HepG2 (cell line): ENCODE results near the gene PLCB1. TPM values are rescaled to one million over a fixed set of nuclear protein-coding genes. Genes with fewer than 3 reads are reported as not detected.

ENCODE experiments used
- ATAC-seq: fragments of 200-7000 bp; cut with Tn5 transposase; 3 replicates; pipeline ENCODE4 v1.9.1; 2020; ENCODE audit warnings: mild to moderate bottlenecking, moderate library complexity
- BruUV-seq: library from RNA; stranded (reverse); fragments of 400-500 nt; replicated peaks from 2 replicates; lab custom pipeline; 2021; lab: Mats Ljungman, UMichigan
- CTCF ChIA-PET: fragments of 300-600 bp; formaldehyde crosslinking; extraction: SDS; loops from one replicate; lab custom pipeline; 2021; ENCODE audit warnings: low total read pairs, inconsistent platforms, low intra/inter-chr PET ratio; lab: Yijun Ruan, JAX
- POLR2A ChIA-PET: fragments of 350-600 bp; sonication (Branson Sonifier 250); formaldehyde crosslinking; loops from one replicate; lab custom pipeline; 2020; ENCODE audit warnings: antibody characterized with exemption, inconsistent platforms; lab: Yijun Ruan, JAX
- DNase-seq: peaks from one replicate; pipeline ENCODE4 v3.0.0-alpha.2; 2015; ENCODE audit warnings: low spot score
- FAIRE-seq: peaks from 3 replicates; lab custom pipeline; 2011; peaks lifted over from hg19 to GRCh38; lab: Jason Lieb, UNC
- H2AFZ ChIP-seq: one replicate; pipeline ENCODE4 v1.6.1; 2011; ENCODE audit warnings: low read length, inconsistent platforms
- H3K27ac ChIP-seq: fragments of 300-600 bp; 3 replicates; pipeline ENCODE4 v1.8.0; 2011; ENCODE audit warnings: mixed run types, mild to moderate bottlenecking, mixed read lengths, low read length, inconsistent platforms; ENCODE audit not compliant: insufficient read depth; ENCODE audit errors: extremely low read length
- H3K27me3 ChIP-seq, 2 experiments: fragments of 200-600 bp in 1 of 2; 2 replicates in 1 of 2; 3 replicates in 1 of 2; pipeline versions ENCODE4 v1.6.0 to v1.8.0; 2011; ENCODE audit warnings: low read length in 2 of 2, mild to moderate bottlenecking in 2 of 2, moderate library complexity in 2 of 2, inconsistent platforms in 1 of 2; ENCODE audit not compliant: insufficient read depth in 2 of 2, control insufficient read depth in 1 of 2
- H3K36me3 ChIP-seq, 2 experiments: fragments of 200-600 bp in 1 of 2; replicated peaks in 1 of 2; 2 replicates in 1 of 2; 3 replicates in 1 of 2; pipeline versions ENCODE4 v1.5.1 to v1.8.0; 2011; ENCODE audit warnings: low read length in 2 of 2, inconsistent platforms in 1 of 2; ENCODE audit not compliant: insufficient read depth in 2 of 2, control insufficient read depth in 1 of 2
- H3K4me1 ChIP-seq: 2 replicates; pipeline ENCODE4 v1.5.1; 2012; ENCODE audit warnings: low read length, inconsistent platforms; ENCODE audit not compliant: insufficient read depth
- H3K4me2 ChIP-seq: 2 replicates; pipeline ENCODE4 v1.6.0; 2011; ENCODE audit warnings: low read depth, low read length, inconsistent platforms
- H3K4me3 ChIP-seq, 3 experiments: fragments of 200-600 bp in 1 of 3; sonication (generic), shearing (Covaris generic) in 1 of 3; replicated peaks in 1 of 3; 2 replicates each; pipeline ENCODE4 v1.5.1; 2011 to 2016; ENCODE audit warnings: low read length in 3 of 3, inconsistent platforms in 2 of 3, low read depth in 2 of 3, mild to moderate bottlenecking in 2 of 3, control low read depth in 1 of 3, mixed read lengths in 1 of 3; ENCODE audit not compliant: insufficient read depth in 1 of 3
- H3K79me2 ChIP-seq: one replicate; pipeline ENCODE4 v1.6.1; 2011; ENCODE audit warnings: low read length, inconsistent platforms; ENCODE audit not compliant: insufficient read depth
- H3K9ac ChIP-seq: 2 replicates; pipeline ENCODE4 v1.6.0; 2011; ENCODE audit warnings: mild to moderate bottlenecking, low read depth, low read length, inconsistent platforms; ENCODE audit not compliant: insufficient read depth
- H3K9me3 ChIP-seq: 2 replicates; pipeline ENCODE4 v1.5.1; 2012; ENCODE audit warnings: mild to moderate bottlenecking, low read length
- H4K20me1 ChIP-seq: 2 replicates; pipeline ENCODE4 v1.6.0; 2011; ENCODE audit warnings: inconsistent platforms, mild to moderate bottlenecking, low read length, moderate library complexity; ENCODE audit not compliant: insufficient read depth
- AHDC1 ChIP-seq: sonication (generic); formaldehyde crosslinking; IDR thresholded peaks from 2 replicates; pipeline ENCODE4 v1.5.1; 2020; ENCODE audit warnings: mild to moderate bottlenecking, missing genetic modification reagents, borderline replicate concordance
- ETV5 ChIP-seq: IDR thresholded peaks from 2 replicates; pipeline ENCODE4 v1.6.1; 2018; ENCODE audit warnings: missing biosample characterization, missing genetic modification reagents, inconsistent platforms, borderline replicate concordance
- HNF4A ChIP-seq: sonication (generic); formaldehyde crosslinking; IDR thresholded peaks from 2 replicates; pipeline ENCODE4 v1.4.0; 2020; ENCODE audit warnings: missing genetic modification reagents
- IKZF1 ChIP-seq: fragments of 450-650 bp; IDR thresholded peaks from 2 replicates; pipeline ENCODE4 v1.7.1; 2016
- MED1 ChIP-seq: sonication (generic); formaldehyde crosslinking; IDR thresholded peaks from 2 replicates; pipeline ENCODE4 v1.4.0; 2020; ENCODE audit warnings: missing genetic modification reagents
- MTA1 ChIP-seq: sonication (generic); formaldehyde crosslinking; IDR thresholded peaks from 2 replicates; pipeline ENCODE4 v1.4.0; 2020; ENCODE audit warnings: missing genetic modification reagents, mild to moderate bottlenecking, borderline replicate concordance
- NR2C2 ChIP-seq: sonication (generic); formaldehyde crosslinking; IDR thresholded peaks from 2 replicates; pipeline ENCODE4 v1.4.0; 2020; ENCODE audit warnings: missing genetic modification reagents, mild to moderate bottlenecking, moderate library complexity, borderline replicate concordance
- RARA ChIP-seq: IDR thresholded peaks from 2 replicates; pipeline ENCODE4 v1.6.1; 2016; ENCODE audit warnings: missing genetic modification reagents, missing compliant biosample characterization
- RBAK ChIP-seq: sonication (generic); formaldehyde crosslinking; IDR thresholded peaks from 2 replicates; pipeline ENCODE4 v1.5.1; 2020; ENCODE audit warnings: mild to moderate bottlenecking, missing genetic modification reagents
- ZMYM4 ChIP-seq: sonication (generic); formaldehyde crosslinking; IDR thresholded peaks from 2 replicates; pipeline ENCODE4 v1.8.1; 2023; ENCODE audit warnings: mild to moderate bottlenecking, missing genetic modification reagents
- ZNF644 ChIP-seq: IDR thresholded peaks from 2 replicates; pipeline ENCODE4 v1.6.1; 2016; ENCODE audit warnings: low read depth
- WGBS: methylation state at CpG from one replicate; pipeline ENCODE4 v1.1.6; 2017; ENCODE audit warnings: low lambda C conversion rate; 5-methylcytosine and 5-hydroxymethylcytosine counted together
- in situ Hi-C: cut with HindIII; loops from 2 replicates; pipeline ENCODE4 v1.10.0; 2017; ENCODE audit warnings: low pct_unique_long_range_greater_than_20kb; ENCODE audit not compliant: extremely low pct_ligation_motif_present
- intact Hi-C: fragments of 100-400 bp; cut with micrococcal nuclease; formaldehyde crosslinking; loops from one replicate; pipeline ENCODE4 v1.10.0; 2022; ENCODE audit not compliant: unreplicated experiment
- polyA plus RNA-seq, 8 experiments: library from polyadenylated mRNA; depleted of rRNA in 3 of 8; stranded (reverse) in 7 of 8; unstranded in 1 of 8; fragments of >200 nt; fragmentation: Illumina TruSeq in 4 of 8; extraction: Trizol in 4 of 8; gene quantifications; 2 replicates each; pipeline versions ENCODE4 v1.2.1 to v1.2.3, GENCODE V29; 2011 to 2016; ENCODE audit warnings: low read depth in 4 of 8, missing spikeins in 1 of 8, mixed read lengths in 1 of 8; ENCODE audit not compliant: insufficient read depth in 1 of 8
- total RNA-seq, 5 experiments: library from RNA; depleted of rRNA; stranded (reverse); fragments of >200 nt; fragmentation: Illumina TruSeq; extraction: Trizol; gene quantifications; 2 replicates each; pipeline ENCODE4 v1.2.3, GENCODE V29; 2016; ENCODE audit warnings: low read depth in 1 of 5
- TF ChIP-seq, protein P1 (sequence below): IDR thresholded peaks from 2 replicates; pipeline ENCODE4 v1.6.1; 2018; ENCODE audit warnings: missing genetic modification reagents, mild to moderate bottlenecking, missing compliant biosample characterization

PLCB1 gene
- total and polyA plus RNA-seq, 2 of the 13 experiments (the other 11 are each of a cell fraction or from before 2014, with no cell fraction given), result 42.4 to 55.9 TPM

DNA sequence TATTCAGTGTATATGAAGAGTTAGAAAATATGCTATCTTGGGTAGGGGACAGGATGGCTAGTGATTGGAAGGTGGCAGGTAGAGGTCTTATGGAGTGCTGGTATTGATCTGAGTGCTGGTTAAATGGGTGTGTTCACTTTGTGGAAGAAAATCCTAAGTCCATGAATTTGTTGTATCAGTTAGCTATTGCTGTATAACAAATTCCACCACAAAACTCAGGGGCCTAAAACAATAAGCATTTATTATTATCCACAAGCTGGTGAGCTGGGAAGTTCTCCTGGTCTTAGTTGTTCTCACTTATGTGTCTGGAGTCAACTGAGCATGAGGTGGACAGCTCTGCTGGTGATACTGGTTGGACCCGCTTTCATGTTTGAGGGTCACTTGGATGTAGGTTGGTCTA is 724.6 kb downstream of the PLCB1 start:
- CTCF ChIA-PET, result no interaction called here
- H3K79me2 ChIP-seq, result no peaks in the 10 kb centered on the region
- no peak overlapping the region for H3K4me2 ChIP-seq
- H2AFZ ChIP-seq, result no peak overlapping the region
- DNase-seq, result no peak
- H3K27me3 ChIP-seq, result no peaks in the 10 kb centered on the region
- H3K4me3 ChIP-seq, result no peak overlapping the region
- in situ Hi-C loops, result loop anchor here (10.0 kb wide), 1 partner anchor 498 kb away; no protein-coding TSS in a partner anchor
- TF ChIP-seq IKZF1 (no peak), ETV5 (CRISPR knock-in tag) (no peak), RARA (no peak), RBAK (CRISPR knock-in tag) (peak; percentile 94)
- BruUV-seq, result no TSS peak
- WGBS, result 100% methylated on average over 1 of the region's 1 CpG
- no peak overlapping the region for H3K27ac ChIP-seq
- 0 out of 2 replicates have a peak, but pooled peaks cover 5% of the 10 kb centered on the region for H3K9me3 ChIP-seq
- POLR2A ChIA-PET, result no interaction called here
- no peaks in the 10 kb centered on the region for H4K20me1 ChIP-seq
- H3K4me1 ChIP-seq, result peaks cover 30% of the 10 kb centered on the region
- H3K36me3 ChIP-seq, result no peaks in the 10 kb centered on the region; a peak in 1 of 5 replicates
- intact Hi-C loops, result loop anchor here (10.0 kb wide), 1 partner anchor 198 kb away; no protein-coding TSS in a partner anchor
- ATAC-seq, result no peak
- no peak for FAIRE-seq
- H3K9ac ChIP-seq, result no peak overlapping the region

GRCh38 chr20:8858181-8858787 is 726.2 kb downstream of the PLCB1 start:
- in situ Hi-C loops, result loop anchor here (10.0 kb wide), 1 partner anchor 497 kb away; no protein-coding TSS in a partner anchor
- peak; percentile 58 for ATAC-seq
- TF ChIP-seq NR2C2 (CRISPR knock-in tag), result peak; percentile 32; the same call in 1 of the 2 replicates
- 0 out of 2 replicates have a peak, but pooled peaks have one; percentile 58 for TF ChIP-seq AHDC1
- TF ChIP-seq ZMYM4, result peak; percentile 80
- TF ChIP-seq MED1 (CRISPR knock-in tag), result 0 out of 2 replicates have a peak, but pooled peaks have one; percentile 17
- TF ChIP-seq, protein P1, sequence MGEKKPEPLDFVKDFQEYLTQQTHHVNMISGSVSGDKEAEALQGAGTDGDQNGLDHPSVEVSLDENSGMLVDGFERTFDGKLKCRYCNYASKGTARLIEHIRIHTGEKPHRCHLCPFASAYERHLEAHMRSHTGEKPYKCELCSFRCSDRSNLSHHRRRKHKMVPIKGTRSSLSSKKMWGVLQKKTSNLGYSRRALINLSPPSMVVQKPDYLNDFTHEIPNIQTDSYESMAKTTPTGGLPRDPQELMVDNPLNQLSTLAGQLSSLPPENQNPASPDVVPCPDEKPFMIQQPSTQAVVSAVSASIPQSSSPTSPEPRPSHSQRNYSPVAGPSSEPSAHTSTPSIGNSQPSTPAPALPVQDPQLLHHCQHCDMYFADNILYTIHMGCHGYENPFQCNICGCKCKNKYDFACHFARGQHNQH (CRISPR knock-in tag), result no peak
- TF ChIP-seq MTA1, result no peak
- TF ChIP-seq ZNF644 (CRISPR knock-in tag), result peak; percentile 74
- peak; percentile 64 for TF ChIP-seq HNF4A (CRISPR knock-in tag)

More at GRCh38 chr20:8858181-8858787, 726.2 kb downstream of the PLCB1 start:
- H4K20me1 ChIP-seq, result no peaks in the 10 kb centered on the region
- DNase-seq (peak; percentile 34), FAIRE-seq (no peak)
- no peak overlapping the region for H3K27ac ChIP-seq
- peaks cover 27% of the 10 kb centered on the region for H3K4me1 ChIP-seq
- no peaks in the 10 kb centered on the region for H3K79me2 ChIP-seq
- 62% methylated on average over 4 of the region's 4 CpGs for WGBS
- no peak overlapping the region for H2AFZ ChIP-seq
- intact Hi-C loops, result loop anchor here (10.0 kb wide), 1 partner anchor 197 kb away; no protein-coding TSS in a partner anchor
- H3K9me3 ChIP-seq, result 0 out of 2 replicates have a peak, but pooled peaks cover 5% of the 10 kb centered on the region
- no peaks in the 10 kb centered on the region for H3K27me3 ChIP-seq
- H3K4me3 ChIP-seq, result no peak overlapping the region
- CTCF ChIA-PET, result no interaction called here
- no TSS peak for BruUV-seq
- H3K9ac ChIP-seq, result no peak overlapping the region
- H3K36me3 ChIP-seq, result no peaks in the 10 kb centered on the region; a peak in 1 of 5 replicates
- POLR2A ChIA-PET, result no interaction called here
- H3K4me2 ChIP-seq, result no peak overlapping the region
